HCT116 (cell line): ENCODE measurements around the gene SERTAD4. TPM values are rescaled to one million over a fixed set of nuclear protein-coding genes. Genes with fewer than 3 reads are reported as not detected.

Experiments used
- ATAC-seq: fragments of 200-7000 bp; cut with Tn5 transposase; 2 replicates; pipeline ENCODE4 v1.9.1; 2020; ENCODE audit warnings: mild to moderate bottlenecking, moderate library complexity
- BruUV-seq: library from RNA; stranded (reverse); fragments of 400-500 nt; replicated peaks from 2 replicates; lab custom pipeline; 2021; lab: Mats Ljungman, UMichigan
- CTCF ChIA-PET: fragments of 300-600 bp; sonication (Branson Sonifier 250); formaldehyde crosslinking; loops from one replicate; lab custom pipeline; 2021; ENCODE audit warnings: antibody characterized with exemption; lab: Charles Lee
- POLR2A ChIA-PET: fragments of 300-600, 350-600 bp; sonication (Branson Sonifier 250); formaldehyde crosslinking; loops from one replicate; lab custom pipeline; 2021; ENCODE audit warnings: antibody characterized with exemption; lab: Charles Lee
- RAD21 ChIA-PET, 2 experiments: fragments of 300-600 bp; sonication (Branson Sonifier 250); formaldehyde crosslinking; loops; one replicate each; lab custom pipeline; 2023; ENCODE audit warnings: low total read pairs in 2 of 2; ENCODE audit not compliant: uncharacterized antibody in 2 of 2, unreplicated experiment in 2 of 2, low non-redundant PET in 1 of 2; lab: Charles Lee
- DNase-seq: peaks from one replicate; pipeline ENCODE4 v3.0.0-alpha.2; 2010; ENCODE audit warnings: low read depth, low spot score
- H2AFZ ChIP-seq: fragments of 200-600 bp; shearing (Covaris generic), sonication (generic); 2 replicates; pipeline ENCODE4 v1.6.1; 2017; ENCODE audit warnings: low read depth, mixed run types, mixed read lengths, antibody characterized with exemption, low read length; ENCODE audit not compliant: poor library complexity, severe bottlenecking
- H3K27ac ChIP-seq: 2 replicates; pipeline ENCODE4 v1.5.1; 2012; ENCODE audit warnings: low read depth, low read length
- H3K27me3 ChIP-seq: fragments of 200-600 bp; sonication (generic); 2 replicates; pipeline ENCODE4 v1.6.1; 2016; ENCODE audit warnings: mixed run types, low read length, mixed read lengths; ENCODE audit not compliant: insufficient read depth
- H3K36me3 ChIP-seq, 2 experiments: fragments of 200-500 bp in 1 of 2; fragments of 200-600 bp in 1 of 2; sonication (Bioruptor generic) in 1 of 2; sonication (generic) in 1 of 2; 2 replicates each; pipeline versions ENCODE4 v1.5.1 to v1.6.1; 2014 to 2016; ENCODE audit warnings: low read length in 2 of 2, inconsistent platforms in 1 of 2, mixed read lengths in 1 of 2, mixed run types in 1 of 2; ENCODE audit not compliant: insufficient read depth in 2 of 2, control insufficient read depth in 1 of 2
- H3K4me1 ChIP-seq, 2 experiments: fragments of 200-600 bp in 1 of 2; sonication (generic) in 1 of 2; 2 replicates each; pipeline versions ENCODE4 v1.5.1 to v1.6.1; 2012 to 2017; ENCODE audit warnings: low read length in 2 of 2, inconsistent platforms in 1 of 2, mild to moderate bottlenecking in 1 of 2, mixed read lengths in 1 of 2, mixed run types in 1 of 2, moderate library complexity in 1 of 2; ENCODE audit not compliant: insufficient read depth in 2 of 2, control insufficient read depth in 1 of 2
- H3K4me2 ChIP-seq: fragments of 200-600 bp; sonication (generic); 2 replicates; pipeline ENCODE4 v1.6.1; 2017; ENCODE audit warnings: mixed run types, low read length, mixed read lengths
- H3K4me3 ChIP-seq, 2 experiments: fragments of 200-600 bp in 1 of 2; sonication (generic) in 1 of 2; replicated peaks in 1 of 2; 2 replicates each; pipeline ENCODE4 v1.5.1; 2011 to 2016; ENCODE audit warnings: low read length in 2 of 2, control low read depth in 1 of 2, low read depth in 1 of 2, mild to moderate bottlenecking in 1 of 2, mixed read lengths in 1 of 2, mixed run types in 1 of 2
- H3K79me2 ChIP-seq: fragments of 200-600 bp; sonication (generic); 2 replicates; pipeline ENCODE4 v1.6.1; 2017; ENCODE audit warnings: mild to moderate bottlenecking, mixed run types, low read length, moderate library complexity, mixed read lengths; ENCODE audit not compliant: insufficient read depth
- H3K9ac ChIP-seq: fragments of 200-600 bp; sonication (generic); 2 replicates; pipeline ENCODE4 v1.6.1; 2016; ENCODE audit warnings: low read length, mixed read lengths
- H3K9me2 ChIP-seq: fragments of 200-600 bp; sonication (generic), shearing (Covaris generic); 2 replicates; pipeline ENCODE4 v1.6.1; 2017; ENCODE audit warnings: mixed run types, mild to moderate bottlenecking, moderate library complexity; ENCODE audit not compliant: insufficient read depth
- H3K9me3 ChIP-seq, 2 experiments: fragments of 200-500 bp in 1 of 2; fragments of 200-600 bp in 1 of 2; sonication (Bioruptor generic) in 1 of 2; sonication (generic) in 1 of 2; 2 replicates each; pipeline ENCODE4 v1.6.1; 2014 to 2017; ENCODE audit warnings: low read length in 2 of 2, mixed read lengths in 2 of 2, inconsistent platforms in 1 of 2, low read depth in 1 of 2, mild to moderate bottlenecking in 1 of 2, mixed run types in 1 of 2, moderate library complexity in 1 of 2; ENCODE audit not compliant: control insufficient read depth in 1 of 2, insufficient read depth in 1 of 2
- H4K20me1 ChIP-seq: fragments of 200-600 bp; sonication (generic), shearing (Covaris generic); 2 replicates; pipeline ENCODE4 v1.6.1; 2017; ENCODE audit warnings: mixed run types, mild to moderate bottlenecking, moderate library complexity; ENCODE audit not compliant: insufficient read depth
- ATF3 ChIP-seq: IDR thresholded peaks from 2 replicates; pipeline ENCODE4 v1.6.1; 2012
- CBX3 ChIP-seq: IDR thresholded peaks from 2 replicates; pipeline ENCODE4 v1.6.1; 2012; ENCODE audit warnings: low read depth
- CEBPB ChIP-seq: IDR thresholded peaks from 2 replicates; pipeline ENCODE4 v1.6.1; 2012; ENCODE audit warnings: low read depth
- CTCF ChIP-seq, 3 experiments: fragments of 200-600 bp in 1 of 3; sonication (generic) in 1 of 3; IDR thresholded peaks in 2 of 3; conservative IDR thresholded peaks in 1 of 3; 2 replicates each; pipeline ENCODE4 v1.5.1; 2012 to 2017; ENCODE audit warnings: low read depth in 2 of 3, low read length in 2 of 3, antibody characterized with exemption in 1 of 3, borderline replicate concordance in 1 of 3, control low read depth in 1 of 3, mild to moderate bottlenecking in 1 of 3, mixed read lengths in 1 of 3, mixed run types in 1 of 3, moderate library complexity in 1 of 3; ENCODE audit not compliant: insufficient read depth in 1 of 3
- EGR1 ChIP-seq: IDR thresholded peaks from 2 replicates; pipeline ENCODE4 v1.6.1; 2012; ENCODE audit warnings: low read depth
- ELF1 ChIP-seq: IDR thresholded peaks from 2 replicates; pipeline ENCODE4 v1.6.1; 2012; ENCODE audit warnings: low read depth, borderline replicate concordance
- EZH2 ChIP-seq: fragments of 200-600 bp; sonication (generic); IDR thresholded peaks from 2 replicates; pipeline ENCODE4 v1.6.1; 2017; ENCODE audit warnings: antibody characterized with exemption, mixed run types
- EZH2phosphoT487 ChIP-seq: fragments of 200-600 bp; IDR thresholded peaks from 2 replicates; pipeline ENCODE4 v1.6.1; 2018; ENCODE audit warnings: antibody characterized with exemption, borderline replicate concordance
- FOSL1 ChIP-seq: IDR thresholded peaks from 2 replicates; pipeline ENCODE4 v1.6.1; 2012; ENCODE audit warnings: low read depth
- MAX ChIP-seq: IDR thresholded peaks from 2 replicates; pipeline ENCODE4 v1.6.1; 2012
- POLR2AphosphoS5 ChIP-seq: IDR thresholded peaks from 2 replicates; pipeline ENCODE4 v1.6.1; 2011; ENCODE audit warnings: mild to moderate bottlenecking, low read depth, low read length, moderate library complexity
- RAD21 ChIP-seq: IDR thresholded peaks from 2 replicates; pipeline ENCODE4 v1.6.1; 2012; ENCODE audit warnings: low read depth, mild to moderate bottlenecking
- REST ChIP-seq: IDR thresholded peaks from 2 replicates; pipeline ENCODE4 v1.6.1; 2012; ENCODE audit warnings: low read depth
- SIN3A ChIP-seq: IDR thresholded peaks from 2 replicates; pipeline ENCODE4 v1.6.1; 2012; ENCODE audit warnings: low read depth
- SP1 ChIP-seq: IDR thresholded peaks from 2 replicates; pipeline ENCODE4 v1.6.1; 2012; ENCODE audit warnings: low read depth
- SRF ChIP-seq: IDR thresholded peaks from 2 replicates; pipeline ENCODE4 v1.6.1; 2012; ENCODE audit warnings: low read depth
- YY1 ChIP-seq: IDR thresholded peaks from 2 replicates; pipeline ENCODE4 v1.6.1; 2011; ENCODE audit warnings: low read length, low read depth, moderate library complexity, mild to moderate bottlenecking; ENCODE audit not compliant: insufficient replicate concordance; ENCODE audit errors: extremely low read depth
- ZBTB33 ChIP-seq: IDR thresholded peaks from 2 replicates; pipeline ENCODE4 v1.6.1; 2011; ENCODE audit warnings: mild to moderate bottlenecking, low read length, moderate library complexity; ENCODE audit not compliant: insufficient replicate concordance; ENCODE audit errors: extremely low read depth
- ZFX ChIP-seq: fragments of 450-650 bp; IDR thresholded peaks from 2 replicates; pipeline ENCODE4 v1.6.1; 2017
- ZNF274 ChIP-seq: fragments of 200-500 bp; sonication (Bioruptor generic); IDR thresholded peaks from 2 replicates; pipeline ENCODE4 v1.6.1; 2014; ENCODE audit warnings: mild to moderate bottlenecking, low read depth, low read length, inconsistent platforms
- intact Hi-C: fragments of 100-400 bp; cut with micrococcal nuclease; formaldehyde crosslinking; loops from 2 replicates; pipeline ENCODE4 v1.10.0; 2022
- total RNA-seq: library from RNA; stranded (reverse); gene quantifications from one replicate; pipeline ENCODE4 v1.2.1, GENCODE V29; 2021; ENCODE audit not compliant: unreplicated experiment

Gene SERTAD4
- total RNA-seq, 1 experiment from 2014 or later: 0.07 TPM

- DNase-seq (no peak), ATAC-seq (no peak)
- no peak overlapping the region for H3K4me3 ChIP-seq
- no peak overlapping the region for H3K27ac ChIP-seq
- 0 out of 2 replicates have a peak, but pooled peaks cover 12% of the 10 kb centered on the region for H3K27me3 ChIP-seq
- CTCF ChIA-PET: no interaction called here
- no peaks in the 10 kb centered on the region for H3K36me3 ChIP-seq
- no peak overlapping the region for H3K9ac ChIP-seq
- peaks cover 0 to 11% of the 10 kb centered on the region in 2 experiments; a peak in 1 of 4 replicates for H3K4me1 ChIP-seq
- BruUV-seq: no TSS peak
- H3K79me2 ChIP-seq: no peaks in the 10 kb centered on the region
- H3K9me3 ChIP-seq: no peaks in the 10 kb centered on the region
- intact Hi-C loops: no loop called here
- TF ChIP-seq REST (no peak), ZBTB33 (no peak), CTCF (IDR thresholded peaks at IDR 0.05 in 2 of 3, conservative IDR thresholded peaks at IDR 0.05 in 1 of 3; ENCODE audit: borderline replicate concordance in 1 of 3, insufficient read depth in 1 of 3, low read depth in 2 of 3, low read length in 2 of 3) (no peak), FOSL1 (no peak), ELF1 (no peak), SP1 (no peak), EGR1 (no peak), SIN3A (no peak), CEBPB (no peak), MAX (no peak), ATF3 (no peak), ZNF274 (no peak), POLR2AphosphoS5 (no peak), SRF (no peak), EZH2 (no peak), YY1 (no peak), CBX3 (no peak), EZH2phosphoT487 (no peak), RAD21 (no peak), ZFX (no peak)
- TF ChIP-seq, all 23 proteins: peak for 0
- no peak overlapping the region for H2AFZ ChIP-seq
- no peak overlapping the region for H3K4me2 ChIP-seq
- RAD21 ChIA-PET: no interaction called here
- H4K20me1 ChIP-seq: no peaks in the 10 kb centered on the region
- POLR2A ChIA-PET: no interaction called here
- no peaks in the 10 kb centered on the region for H3K9me2 ChIP-seq
Measured at GRCh38 chr1:210288116-210288515, 55.5 kb downstream of the SERTAD4 start.
